ENCODE data around the gene HYAL2. TPM values are rescaled to one million over a fixed set of nuclear protein-coding genes. Genes with fewer than 3 reads are reported as not detected.

Gene HYAL2
- polyA plus RNA-seq, 1 donor from 2014 or later = 116 TPM

GRCh38 chr3:50323614-50324199 is 1.2 kb upstream of the HYAL2 start:
- no peak overlapping the region for H3K9ac ChIP-seq (ENCODE audit: low read length)
- H3K4me3 ChIP-seq (ENCODE audit: low read length) = no peak overlapping the region
- no peak overlapping the region for H2AFZ ChIP-seq (ENCODE audit: low read depth, low read length)
- H3K9me3 ChIP-seq (ENCODE audit: low read length) = no peaks in the 10 kb centered on the region
- H3K79me2 ChIP-seq (replicated peaks; ENCODE audit: insufficient read depth, low read length) = peaks cover 32% of the 10 kb centered on the region
- no peaks in the 10 kb centered on the region for H4K20me1 ChIP-seq (ENCODE audit: insufficient read depth)
- H3K27me3 ChIP-seq (ENCODE audit: insufficient read depth, low read depth, low read length) = no peaks in the 10 kb centered on the region
- no peak overlapping the region for H3K27ac ChIP-seq (ENCODE audit: low read length)
- no peaks in the 10 kb centered on the region for H3K36me3 ChIP-seq (ENCODE audit: insufficient read depth, low read length)
- no peaks in the 10 kb centered on the region for H3K9me2 ChIP-seq (ENCODE audit: insufficient read depth, low read length)
- H3F3A ChIP-seq (ENCODE audit: insufficient read depth, low read length, poor library complexity, severe bottlenecking) = no peaks in the 10 kb centered on the region
- H3K4me2 ChIP-seq (ENCODE audit: low read length) = no peak overlapping the region
- TF ChIP-seq MXI1 (conservative IDR thresholded peaks at IDR 0.05; ENCODE audit: poor library complexity, severe bottlenecking) (no peak), POLR2AphosphoS5 (IDR thresholded peaks at IDR 0.05) (no peak)

GRCh38 chr3:50323092-50323600 is 601 bp upstream of the HYAL2 start:
- no peaks in the 10 kb centered on the region for H4K20me1 ChIP-seq (ENCODE audit: insufficient read depth)
- no peaks in the 10 kb centered on the region for H3K27me3 ChIP-seq (ENCODE audit: insufficient read depth, low read depth, low read length)
- H3K9me2 ChIP-seq (ENCODE audit: insufficient read depth, low read length) = no peaks in the 10 kb centered on the region
- no peaks in the 10 kb centered on the region for H3K9me3 ChIP-seq (ENCODE audit: low read length)
- H3F3A ChIP-seq (ENCODE audit: insufficient read depth, low read length, poor library complexity, severe bottlenecking) = no peaks in the 10 kb centered on the region
- TF ChIP-seq EZH2 (IDR thresholded peaks at IDR 0.05; ENCODE audit: borderline replicate concordance, insufficient read depth, low read length, poor library complexity, severe bottlenecking) = no peak
- no peak overlapping the region for H2AFZ ChIP-seq (ENCODE audit: low read depth, low read length)
- no peaks in the 10 kb centered on the region for H3K36me3 ChIP-seq (ENCODE audit: insufficient read depth, low read length)
- no peak overlapping the region for H3K4me2 ChIP-seq (ENCODE audit: low read length)
- no peak overlapping the region for H3K9ac ChIP-seq (ENCODE audit: low read length)
- no peak overlapping the region for H3K4me3 ChIP-seq (ENCODE audit: low read length)
- no peak overlapping the region for H3K27ac ChIP-seq (ENCODE audit: low read length)
- peaks cover 35% of the 10 kb centered on the region for H3K79me2 ChIP-seq (replicated peaks; ENCODE audit: insufficient read depth, low read length)

- H2AFZ ChIP-seq (ENCODE audit: low read depth, low read length) = peak overlapping the region; percentile 56
- H3K9ac ChIP-seq (ENCODE audit: low read length) = peak overlapping the region; percentile 96
- no peaks in the 10 kb centered on the region for H3K9me2 ChIP-seq (ENCODE audit: insufficient read depth, low read length)
- no peaks in the 10 kb centered on the region for H4K20me1 ChIP-seq (ENCODE audit: insufficient read depth)
- H3K4me3 ChIP-seq (ENCODE audit: low read length) = peak overlapping the region; percentile 93
- H3K36me3 ChIP-seq (ENCODE audit: insufficient read depth, low read length) = no peaks in the 10 kb centered on the region
- no peaks in the 10 kb centered on the region for H3K27me3 ChIP-seq (ENCODE audit: insufficient read depth, low read depth, low read length)
- no peak overlapping the region for H3K4me2 ChIP-seq (ENCODE audit: low read length)
- no peaks in the 10 kb centered on the region for H3F3A ChIP-seq (ENCODE audit: insufficient read depth, low read length, poor library complexity, severe bottlenecking)
- H3K79me2 ChIP-seq (replicated peaks; ENCODE audit: insufficient read depth, low read length) = peaks cover 25% of the 10 kb centered on the region
- peak overlapping the region; percentile 94 for H3K27ac ChIP-seq (ENCODE audit: low read length)
- no peaks in the 10 kb centered on the region for H3K9me3 ChIP-seq (ENCODE audit: low read length)
- TF ChIP-seq EP300 (conservative IDR thresholded peaks at IDR 0.05; ENCODE audit: poor library complexity, severe bottlenecking) (no peak), MXI1 (conservative IDR thresholded peaks at IDR 0.05; ENCODE audit: poor library complexity, severe bottlenecking) (no peak), TAF1 (IDR thresholded peaks at IDR 0.05; ENCODE audit: low read depth) (no peak), SMC3 (conservative IDR thresholded peaks at IDR 0.05; ENCODE audit: poor library complexity) (no peak), POLR2AphosphoS5 (IDR thresholded peaks at IDR 0.05) (no peak), EZH2 (IDR thresholded peaks at IDR 0.05; ENCODE audit: borderline replicate concordance, insufficient read depth, low read length, poor library complexity, severe bottlenecking) (no peak), RAD21 (conservative IDR thresholded peaks at IDR 0.05) (no peak)
These were observed 495 bp downstream of the HYAL2 start for GRCh38 chr3:50322115-50322385.

- Histone ChIP-seq H3F3A (ENCODE audit: insufficient read depth, low read length, poor library complexity, severe bottlenecking) (no peaks in the 10 kb centered on the region), H3K27me3 (ENCODE audit: insufficient read depth, low read depth, low read length) (no peaks in the 10 kb centered on the region), H3K9me2 (ENCODE audit: insufficient read depth, low read length) (no peaks in the 10 kb centered on the region), H4K20me1 (ENCODE audit: insufficient read depth) (no peaks in the 10 kb centered on the region), H3K36me3 (ENCODE audit: insufficient read depth, low read length) (no peaks in the 10 kb centered on the region), H3K27ac (ENCODE audit: low read length) (peak overlapping the region; percentile 94), H3K4me3 (ENCODE audit: low read length) (peak overlapping the region; percentile 93), H3K9ac (ENCODE audit: low read length) (peak overlapping the region; percentile 96), H2AFZ (ENCODE audit: low read depth, low read length) (peak overlapping the region; percentile 85), H3K79me2 (replicated peaks; ENCODE audit: insufficient read depth, low read length) (peaks cover 23% of the 10 kb centered on the region), H3K4me2 (ENCODE audit: low read length) (no peak overlapping the region), H3K9me3 (ENCODE audit: low read length) (no peaks in the 10 kb centered on the region)
- TF ChIP-seq SMC3 (conservative IDR thresholded peaks at IDR 0.05; ENCODE audit: poor library complexity) = no peak
- no peak for TF ChIP-seq TAF1 (IDR thresholded peaks at IDR 0.05; ENCODE audit: low read depth)
- TF ChIP-seq MXI1 (conservative IDR thresholded peaks at IDR 0.05; ENCODE audit: poor library complexity, severe bottlenecking) = peak; percentile 81
- TF ChIP-seq CTCF (IDR thresholded peaks at IDR 0.05; ENCODE audit: poor library complexity, severe bottlenecking) = peak; percentile 64
- TF ChIP-seq POLR2AphosphoS5 (IDR thresholded peaks at IDR 0.05) = peak; percentile 83
- no peak for TF ChIP-seq RAD21 (conservative IDR thresholded peaks at IDR 0.05)
- TF ChIP-seq EP300 (conservative IDR thresholded peaks at IDR 0.05; ENCODE audit: poor library complexity, severe bottlenecking) = peak; percentile 24
- TF ChIP-seq EZH2 (IDR thresholded peaks at IDR 0.05; ENCODE audit: borderline replicate concordance, insufficient read depth, low read length, poor library complexity, severe bottlenecking) = no peak
- no peak for TF ChIP-seq REST (IDR thresholded peaks at IDR 0.05; ENCODE audit: borderline replicate concordance)
These were observed 1.0 kb downstream of the HYAL2 start for GRCh38 chr3:50321336-50322114.

Measured in neural cell (in vitro differentiated cells).